ENCODE data around the gene PRDM16. TPM values are rescaled to one million over a fixed set of nuclear protein-coding genes. Genes with fewer than 3 reads are reported as not detected.

Gene PRDM16
- polyA plus RNA-seq, 1 experiment: 0.06 TPM

GRCh38 chr1:3115275-3116149 lies 46.5 kb downstream of the PRDM16 start:
- no peak overlapping the region for H3K4me3 ChIP-seq (ENCODE audit: low read depth, low read length)
- H3K27me3 ChIP-seq (ENCODE audit: control insufficient read depth, insufficient read depth, low read length): no peaks in the 10 kb centered on the region
- ChIA-PET POLR2A (no interaction called here), CTCF (no interaction called here)
- no peak for TF ChIP-seq CTCF (IDR thresholded peaks at IDR 0.05; ENCODE audit: low read depth, low read length)
- H3K9me3 ChIP-seq (ENCODE audit: control insufficient read depth, insufficient read depth, low read length): peaks cover 94% of the 10 kb centered on the region
- DNase-seq (ENCODE audit: low read depth, low spot score): no peak
- no peak overlapping the region for H3K27ac ChIP-seq (ENCODE audit: low read depth, low read length)

GRCh38 chr1:3116150-3116510 lies 47.1 kb downstream of the PRDM16 start:
- ChIA-PET CTCF (no interaction called here), POLR2A (no interaction called here)
- no peak for DNase-seq (ENCODE audit: low read depth, low spot score)
- TF ChIP-seq CTCF (IDR thresholded peaks at IDR 0.05; ENCODE audit: low read depth, low read length): no peak
- H3K27me3 ChIP-seq (ENCODE audit: control insufficient read depth, insufficient read depth, low read length): no peaks in the 10 kb centered on the region
- H3K27ac ChIP-seq (ENCODE audit: low read depth, low read length): no peak overlapping the region
- peaks cover 95% of the 10 kb centered on the region for H3K9me3 ChIP-seq (ENCODE audit: control insufficient read depth, insufficient read depth, low read length)
- H3K4me3 ChIP-seq (ENCODE audit: low read depth, low read length): no peak overlapping the region

- no peaks in the 10 kb centered on the region for H3K27me3 ChIP-seq (ENCODE audit: control insufficient read depth, insufficient read depth, low read length)
- ChIA-PET CTCF (no interaction called here), POLR2A (no interaction called here)
- no peak overlapping the region for H3K27ac ChIP-seq (ENCODE audit: low read depth, low read length)
- no peak for TF ChIP-seq CTCF (IDR thresholded peaks at IDR 0.05; ENCODE audit: low read depth, low read length)
- H3K4me3 ChIP-seq (ENCODE audit: low read depth, low read length): no peak overlapping the region
- DNase-seq (ENCODE audit: low read depth, low spot score): no peak
- peaks cover 95% of the 10 kb centered on the region for H3K9me3 ChIP-seq (ENCODE audit: control insufficient read depth, insufficient read depth, low read length)
Measured at GRCh38 chr1:3116560-3116959, 47.6 kb downstream of the PRDM16 start.

- Histone ChIP-seq H3K27me3 (ENCODE audit: control insufficient read depth, insufficient read depth, low read length) (no peaks in the 10 kb centered on the region), H3K4me3 (ENCODE audit: low read depth, low read length) (no peak overlapping the region), H3K9me3 (ENCODE audit: control insufficient read depth, insufficient read depth, low read length) (peaks cover 87% of the 10 kb centered on the region), H3K27ac (ENCODE audit: low read depth, low read length) (no peak overlapping the region)
- no peak for DNase-seq (ENCODE audit: low read depth, low spot score)
- POLR2A ChIA-PET: no interaction called here
- TF ChIP-seq CTCF (IDR thresholded peaks at IDR 0.05; ENCODE audit: low read depth, low read length): no peak
- CTCF ChIA-PET: no interaction called here
Measured at GRCh38 chr1:3117879-3118278, 48.9 kb downstream of the PRDM16 start.

- Histone ChIP-seq H3K27me3 (ENCODE audit: control insufficient read depth, insufficient read depth, low read length) (no peaks in the 10 kb centered on the region), H3K27ac (ENCODE audit: low read depth, low read length) (no peak overlapping the region), H3K9me3 (ENCODE audit: control insufficient read depth, insufficient read depth, low read length) (peaks cover 75% of the 10 kb centered on the region), H3K4me3 (ENCODE audit: low read depth, low read length) (no peak overlapping the region)
- ChIA-PET POLR2A (no interaction called here), CTCF (no interaction called here)
- TF ChIP-seq CTCF (IDR thresholded peaks at IDR 0.05; ENCODE audit: low read depth, low read length): no peak
- no peak for DNase-seq (ENCODE audit: low read depth, low spot score)
Measured at GRCh38 chr1:3119061-3119460, 50.1 kb downstream of the PRDM16 start.

Measured in AG04450 (cell line).